AG09309 (cell line): ENCODE measurements around the gene POU4F3.

Experiments
- DNase-seq: peaks from one replicate; pipeline ENCODE4 v3.0.0-alpha.2; 2010; ENCODE audit warnings: low read depth
- H3K4me3 ChIP-seq: 2 replicates; pipeline ENCODE4 v1.5.1; 2011; ENCODE audit warnings: mild to moderate bottlenecking, low read depth, low read length, moderate library complexity; ENCODE audit not compliant: control insufficient read depth
- TF ChIP-seq, protein P1 (sequence below): IDR thresholded peaks from 2 replicates; pipeline ENCODE4 v1.5.1; 2011; ENCODE audit warnings: mild to moderate bottlenecking, low read depth, low read length, inconsistent platforms; ENCODE audit not compliant: insufficient read depth, control insufficient read depth; ENCODE audit errors: missing control alignments

POU4F3 gene

GRCh38 chr5:146388386-146388785, 49.7 kb downstream of the POU4F3 start:
- TF ChIP-seq, protein P1, sequence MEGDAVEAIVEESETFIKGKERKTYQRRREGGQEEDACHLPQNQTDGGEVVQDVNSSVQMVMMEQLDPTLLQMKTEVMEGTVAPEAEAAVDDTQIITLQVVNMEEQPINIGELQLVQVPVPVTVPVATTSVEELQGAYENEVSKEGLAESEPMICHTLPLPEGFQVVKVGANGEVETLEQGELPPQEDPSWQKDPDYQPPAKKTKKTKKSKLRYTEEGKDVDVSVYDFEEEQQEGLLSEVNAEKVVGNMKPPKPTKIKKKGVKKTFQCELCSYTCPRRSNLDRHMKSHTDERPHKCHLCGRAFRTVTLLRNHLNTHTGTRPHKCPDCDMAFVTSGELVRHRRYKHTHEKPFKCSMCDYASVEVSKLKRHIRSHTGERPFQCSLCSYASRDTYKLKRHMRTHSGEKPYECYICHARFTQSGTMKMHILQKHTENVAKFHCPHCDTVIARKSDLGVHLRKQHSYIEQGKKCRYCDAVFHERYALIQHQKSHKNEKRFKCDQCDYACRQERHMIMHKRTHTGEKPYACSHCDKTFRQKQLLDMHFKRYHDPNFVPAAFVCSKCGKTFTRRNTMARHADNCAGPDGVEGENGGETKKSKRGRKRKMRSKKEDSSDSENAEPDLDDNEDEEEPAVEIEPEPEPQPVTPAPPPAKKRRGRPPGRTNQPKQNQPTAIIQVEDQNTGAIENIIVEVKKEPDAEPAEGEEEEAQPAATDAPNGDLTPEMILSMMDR: no peak
- DNase-seq: no peak
- no peak overlapping the region for H3K4me3 ChIP-seq

GRCh38 chr5:146390469-146390868, 51.8 kb downstream of the POU4F3 start:
- H3K4me3 ChIP-seq: no peak overlapping the region
- DNase-seq: no peak
- TF ChIP-seq, protein P1: peak; percentile 9
